Natural killer cell (primary cell): ENCODE results near the gene EVI5. TPM values are rescaled to one million over a fixed set of nuclear protein-coding genes. Genes with fewer than 3 reads are reported as not detected.

Experiments used
- ATAC-seq, 3 donors: fragments of 150-1000 bp in 2 of 3; fragments of 200-7000 bp in 1 of 3; cut with Tn5 transposase; 1 replicate in 1 of 3; 2 replicates in 2 of 3; pipeline ENCODE4 v1.10.0; 2021; ENCODE audit warnings: mild to moderate bottlenecking in 2 of 3, moderate library complexity in 2 of 3
- DNase-seq, 2 donors: peaks; one replicate each; pipeline versions ENCODE4 v3.0.0 to v3.0.0-alpha.2; 2013 to 2021; ENCODE audit warnings: mixed read lengths in 1 of 2
- H3K27ac ChIP-seq: one replicate; pipeline ENCODE4 v1.5.1; 2013; ENCODE audit warnings: mild to moderate bottlenecking, low read length
- H3K27me3 ChIP-seq: one replicate; pipeline ENCODE4 v1.6.1; 2013; ENCODE audit warnings: low read length; ENCODE audit not compliant: control insufficient read depth, insufficient read depth
- H3K36me3 ChIP-seq: one replicate; pipeline ENCODE4 v1.6.1; 2013; ENCODE audit warnings: low read length; ENCODE audit not compliant: control insufficient read depth, insufficient read depth
- H3K4me1 ChIP-seq: one replicate; pipeline ENCODE4 v1.6.1; 2013; ENCODE audit warnings: low read length; ENCODE audit not compliant: control insufficient read depth, insufficient read depth
- H3K4me3 ChIP-seq: one replicate; pipeline ENCODE4 v1.5.1; 2013; ENCODE audit warnings: low read length
- H3K9me3 ChIP-seq: one replicate; pipeline ENCODE4 v1.6.1; 2013; ENCODE audit warnings: low read length; ENCODE audit not compliant: control insufficient read depth, insufficient read depth
- H3K27ac Mint-ChIP-seq, 2 donors: one replicate each; pipeline ENCODE4 v1.8.0; 2022; ENCODE audit warnings: mild to moderate bottlenecking in 2 of 2, mixed read lengths in 2 of 2, moderate library complexity in 1 of 2
- H3K27me3 Mint-ChIP-seq, 2 donors: one replicate each; pipeline ENCODE4 v1.8.0; 2022; ENCODE audit warnings: low read depth in 2 of 2, mixed read lengths in 2 of 2
- H3K36me3 Mint-ChIP-seq: one replicate; pipeline ENCODE4 v1.8.0; 2022; ENCODE audit warnings: mixed read lengths
- H3K4me1 Mint-ChIP-seq, 2 donors: one replicate each; pipeline ENCODE4 v1.8.0; 2022; ENCODE audit warnings: mixed read lengths in 2 of 2
- H3K4me3 Mint-ChIP-seq: one replicate; pipeline ENCODE4 v1.8.0; 2022; ENCODE audit warnings: mild to moderate bottlenecking, moderate library complexity, mixed read lengths
- H3K9me3 Mint-ChIP-seq, 2 donors: one replicate each; pipeline ENCODE4 v1.8.0; 2022; ENCODE audit warnings: mixed read lengths in 2 of 2
- WGBS: methylation state at CpG from one replicate; pipeline ENCODE4 v1.1.7; 2013; ENCODE audit warnings: missing lambda C conversion rate; ENCODE audit not compliant: insufficient coverage; 5-methylcytosine and 5-hydroxymethylcytosine counted together
- intact Hi-C: fragments of 100-400 bp; cut with micrococcal nuclease; formaldehyde crosslinking; loops from one replicate; pipeline ENCODE4 v1.14.2; 2022
- total RNA-seq, 4 donors: library from RNA; stranded (reverse); fragments of 120-200 nt in 1 of 4; gene quantifications; one replicate each; pipeline versions ENCODE4 v1.2.3 to v1.2.4, GENCODE V29; 2013 to 2022
- TF ChIP-seq, protein P1 (sequence below): fragments of 200-600 bp; IDR thresholded peaks from one replicate; pipeline ENCODE4 v1.8.0; 2022; ENCODE audit warnings: antibody characterized with exemption

EVI5 gene
- total RNA-seq, 3 donors from 2014 or later (not counting 1 experiment from before 2014, with no cell fraction given), result 3.9 to 6.0 (median 5.5) TPM

DNA sequence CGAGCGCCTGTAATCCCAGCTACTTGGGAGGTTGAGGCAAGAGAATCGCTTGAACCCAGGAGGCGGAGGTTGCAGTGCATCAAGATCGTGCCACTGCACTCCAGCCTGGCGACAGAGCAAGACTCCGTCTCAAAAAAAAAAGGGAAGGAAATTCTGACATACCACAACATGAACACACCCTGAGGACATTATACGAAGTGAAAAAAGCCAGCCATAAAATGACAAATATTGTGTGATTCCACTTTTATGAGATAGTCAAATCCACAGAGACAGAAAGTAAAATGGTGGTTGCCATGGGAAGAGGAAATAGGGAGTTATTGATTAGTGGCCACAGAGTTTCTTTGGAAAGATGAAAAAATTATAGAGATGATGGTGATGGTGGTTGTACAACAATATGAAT lies 41.7 kb downstream of the EVI5 start:
- Histone ChIP-seq H3K4me1 (no peaks in the 10 kb centered on the region), H3K27ac (no peak overlapping the region), H3K4me3 (no peak overlapping the region), H3K27me3 (no peaks in the 10 kb centered on the region), H3K9me3 (no peaks in the 10 kb centered on the region), H3K36me3 (no peaks in the 10 kb centered on the region)
- no peak overlapping the region for H3K4me3 Mint-ChIP-seq
- no peaks in the 10 kb centered on the region for H3K4me1 Mint-ChIP-seq
- TF ChIP-seq, protein P1, sequence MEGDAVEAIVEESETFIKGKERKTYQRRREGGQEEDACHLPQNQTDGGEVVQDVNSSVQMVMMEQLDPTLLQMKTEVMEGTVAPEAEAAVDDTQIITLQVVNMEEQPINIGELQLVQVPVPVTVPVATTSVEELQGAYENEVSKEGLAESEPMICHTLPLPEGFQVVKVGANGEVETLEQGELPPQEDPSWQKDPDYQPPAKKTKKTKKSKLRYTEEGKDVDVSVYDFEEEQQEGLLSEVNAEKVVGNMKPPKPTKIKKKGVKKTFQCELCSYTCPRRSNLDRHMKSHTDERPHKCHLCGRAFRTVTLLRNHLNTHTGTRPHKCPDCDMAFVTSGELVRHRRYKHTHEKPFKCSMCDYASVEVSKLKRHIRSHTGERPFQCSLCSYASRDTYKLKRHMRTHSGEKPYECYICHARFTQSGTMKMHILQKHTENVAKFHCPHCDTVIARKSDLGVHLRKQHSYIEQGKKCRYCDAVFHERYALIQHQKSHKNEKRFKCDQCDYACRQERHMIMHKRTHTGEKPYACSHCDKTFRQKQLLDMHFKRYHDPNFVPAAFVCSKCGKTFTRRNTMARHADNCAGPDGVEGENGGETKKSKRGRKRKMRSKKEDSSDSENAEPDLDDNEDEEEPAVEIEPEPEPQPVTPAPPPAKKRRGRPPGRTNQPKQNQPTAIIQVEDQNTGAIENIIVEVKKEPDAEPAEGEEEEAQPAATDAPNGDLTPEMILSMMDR, result no peak
- no peaks in the 10 kb centered on the region for H3K9me3 Mint-ChIP-seq
- no peak for ATAC-seq
- H3K36me3 Mint-ChIP-seq, result no peaks in the 10 kb centered on the region
- no peak overlapping the region for H3K27ac Mint-ChIP-seq
- intact Hi-C loops, result no loop called here
- H3K27me3 Mint-ChIP-seq, result peaks cover 0 to 3% of the 10 kb centered on the region in 2 donors
- no peak for DNase-seq
- WGBS, result 59% methylated on average over 8 of the region's 8 CpGs

DNA sequence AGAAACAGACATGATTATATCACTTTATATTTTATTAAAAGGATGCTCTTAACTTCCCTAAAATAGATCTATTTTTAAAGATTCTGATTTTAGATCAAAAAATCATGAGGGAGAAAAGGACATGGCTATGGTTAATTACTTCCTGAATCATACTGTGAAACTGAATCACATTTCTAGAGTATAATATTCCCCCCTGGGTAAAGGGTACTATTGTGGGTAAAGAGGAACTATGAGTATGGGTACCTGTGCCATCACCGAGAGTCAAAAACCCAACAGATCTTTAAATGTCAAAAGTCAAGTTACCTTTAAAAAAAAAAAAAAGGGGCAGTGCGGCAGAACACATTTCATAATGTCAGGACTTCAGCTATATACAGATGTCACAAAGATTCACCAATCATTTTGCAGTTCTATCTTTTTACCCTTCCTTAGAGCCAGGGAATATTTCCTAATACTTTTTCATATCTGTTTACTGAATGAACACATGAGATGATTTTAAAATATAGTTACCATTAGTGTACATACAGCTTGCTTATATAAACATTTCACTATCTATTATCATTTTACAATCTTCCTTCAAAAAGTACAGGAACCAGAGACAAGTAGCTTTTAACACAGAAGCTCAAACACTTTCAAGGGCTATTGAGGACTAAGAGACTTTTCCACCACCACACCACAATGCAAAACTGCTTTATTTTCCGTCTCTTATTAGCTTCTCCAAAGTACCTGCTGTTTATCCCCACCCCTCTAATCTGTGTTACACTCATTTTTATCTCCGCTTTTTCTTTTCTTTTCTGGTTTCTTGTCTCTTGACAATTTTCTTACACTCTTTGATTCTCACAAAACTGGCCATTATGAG lies 45.0 kb downstream of the EVI5 start:
- no peak for ATAC-seq
- Mint-ChIP-seq H3K4me3 (no peak overlapping the region), H3K27me3 (peaks cover 7 to 9% of the 10 kb centered on the region in 2 donors), H3K9me3 (no peaks in the 10 kb centered on the region), H3K27ac (no peak overlapping the region), H3K4me1 (no peaks in the 10 kb centered on the region), H3K36me3 (no peaks in the 10 kb centered on the region)
- H3K9me3 ChIP-seq, result no peaks in the 10 kb centered on the region
- H3K27ac ChIP-seq, result no peak overlapping the region
- 68% methylated on average over 3 of the region's 4 CpGs for WGBS
- H3K36me3 ChIP-seq, result no peaks in the 10 kb centered on the region
- H3K4me3 ChIP-seq, result no peak overlapping the region
- H3K27me3 ChIP-seq, result no peaks in the 10 kb centered on the region
- H3K4me1 ChIP-seq, result no peaks in the 10 kb centered on the region
- DNase-seq, result no peak
- TF ChIP-seq, protein P1, result no peak
- intact Hi-C loops, result no loop called here

DNA sequence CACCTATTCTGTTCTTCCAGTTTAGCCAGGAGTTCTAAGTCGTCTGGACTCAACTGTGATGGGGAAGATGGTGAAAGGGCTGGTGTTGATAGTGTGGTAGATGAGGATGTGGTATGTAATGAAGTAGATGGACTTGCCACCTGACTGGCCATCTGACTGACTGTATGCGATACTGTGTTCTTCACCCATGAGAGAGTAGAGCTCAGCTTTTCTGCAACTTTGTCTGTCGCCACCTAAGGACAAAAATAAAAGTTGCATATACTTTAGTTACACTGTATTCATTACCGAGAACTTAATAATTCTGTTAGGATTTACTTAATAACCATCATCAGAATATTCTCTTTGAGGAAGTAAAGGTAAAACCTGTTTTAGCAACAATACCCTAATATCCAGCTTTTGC lies 48.5 kb downstream of the EVI5 start:
- Mint-ChIP-seq H3K27ac (no peak overlapping the region), H3K4me1 (no peaks in the 10 kb centered on the region), H3K27me3 (peaks cover 7 to 9% of the 10 kb centered on the region in 2 donors), H3K9me3 (no peaks in the 10 kb centered on the region), H3K4me3 (no peak overlapping the region), H3K36me3 (no peaks in the 10 kb centered on the region)
- no peak for DNase-seq
- no peak for ATAC-seq
- no peaks in the 10 kb centered on the region for H3K9me3 ChIP-seq
- WGBS, result 77% methylated on average over 3 of the region's 4 CpGs
- H3K36me3 ChIP-seq, result no peaks in the 10 kb centered on the region
- no peak overlapping the region for H3K27ac ChIP-seq
- no peaks in the 10 kb centered on the region for H3K4me1 ChIP-seq
- H3K27me3 ChIP-seq, result no peaks in the 10 kb centered on the region
- TF ChIP-seq, protein P1, result no peak
- intact Hi-C loops, result no loop called here
- no peak overlapping the region for H3K4me3 ChIP-seq
